GM10266 (cell line): ENCODE measurements around the gene ZNF496.
"Not testable (repeated sequence)": the region's sequence is repeated elsewhere in the genome, so short reads cannot be mapped to it uniquely, and the experiment has no call there.

Source experiments
- DNase-seq: peaks from one replicate; pipeline ENCODE4 v3.0.0; 2012; ENCODE audit errors: extremely low spot score
- CTCF ChIP-seq: IDR thresholded peaks from 2 replicates; pipeline ENCODE4 v1.5.1; 2012; ENCODE audit warnings: mild to moderate bottlenecking, low read depth; ENCODE audit not compliant: control insufficient read depth, insufficient read depth; ENCODE audit errors: missing control alignments

Gene ZNF496

DNA sequence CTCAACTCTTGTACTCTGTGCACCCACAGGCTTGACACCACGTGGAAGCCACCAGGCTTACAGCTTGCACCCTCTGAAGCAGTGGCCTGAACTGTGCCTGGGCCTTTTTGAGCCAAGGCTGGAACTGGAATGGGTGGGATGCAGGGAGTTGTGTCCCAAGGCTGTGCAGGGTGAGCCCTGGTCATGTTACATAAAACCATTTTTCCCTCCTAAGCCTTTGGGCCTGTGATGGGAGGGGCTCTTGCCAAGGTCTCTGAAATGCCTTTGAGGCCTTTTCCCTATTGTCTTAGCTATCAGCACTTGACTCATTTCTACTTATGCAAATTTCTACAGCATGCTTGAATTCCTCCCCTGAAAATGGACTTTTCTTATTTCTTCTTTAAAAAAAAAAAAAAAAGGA is 61.7 kb downstream of the ZNF496 start:
- DNase-seq, result no peak
- TF ChIP-seq CTCF, result no peak

DNA sequence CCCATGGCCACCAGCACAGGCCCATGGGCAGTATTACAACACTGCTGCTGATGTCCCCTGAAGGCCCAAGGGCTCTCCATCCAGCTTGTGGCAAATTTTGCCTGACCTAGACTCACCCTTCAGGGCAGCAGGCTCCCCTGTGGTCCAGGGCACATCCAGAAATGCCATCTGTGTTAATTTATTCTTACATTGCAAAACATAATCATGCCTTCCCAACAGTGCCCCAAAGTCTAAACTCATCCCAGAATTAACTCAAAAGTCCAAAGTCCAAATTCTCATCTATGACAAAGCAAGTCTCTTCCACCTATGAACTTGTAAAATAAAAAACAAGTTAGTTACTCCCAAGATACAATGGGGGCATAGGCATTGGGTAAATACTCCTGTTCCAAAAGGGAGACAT is 62.5 kb downstream of the ZNF496 start:
- no peak for DNase-seq
- no peak for TF ChIP-seq CTCF

DNA sequence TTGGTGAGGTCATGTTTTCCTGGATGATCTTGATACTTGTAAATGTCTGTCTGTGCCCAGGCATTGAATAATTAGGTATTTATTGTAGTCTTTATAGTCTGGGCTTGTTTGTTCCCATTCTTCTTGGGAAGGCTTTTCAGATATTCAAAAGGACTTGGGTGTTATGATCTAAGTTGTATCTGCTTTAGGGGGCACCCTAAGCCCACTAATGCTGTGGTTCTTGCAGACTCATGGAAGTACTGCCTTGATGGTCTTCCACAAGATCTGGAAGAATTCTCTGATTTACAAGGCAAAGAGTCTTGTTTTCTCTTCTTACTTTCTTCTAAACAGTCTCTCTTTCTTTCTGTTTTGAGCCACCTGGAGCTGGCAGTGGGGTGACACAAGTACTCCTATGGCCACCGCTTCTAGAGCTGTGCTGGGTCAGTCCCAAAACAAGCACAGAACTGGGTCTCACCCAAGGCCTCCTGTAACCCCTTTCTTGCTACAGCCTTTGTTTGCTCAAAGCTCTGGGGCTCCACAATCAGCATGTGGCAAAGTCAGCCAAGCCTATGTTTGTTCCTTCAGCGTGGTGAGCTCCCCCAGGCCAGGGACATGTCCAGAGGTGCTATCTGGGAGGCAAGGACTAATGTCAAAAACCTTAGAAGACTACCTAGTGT is 63.1 kb downstream of the ZNF496 start:
- TF ChIP-seq CTCF, result no peak
- DNase-seq, result no peak

GRCh38 chr1:247266053-247266452 is 65.6 kb downstream of the ZNF496 start:
- no peak for TF ChIP-seq CTCF
- no peak for DNase-seq

DNA sequence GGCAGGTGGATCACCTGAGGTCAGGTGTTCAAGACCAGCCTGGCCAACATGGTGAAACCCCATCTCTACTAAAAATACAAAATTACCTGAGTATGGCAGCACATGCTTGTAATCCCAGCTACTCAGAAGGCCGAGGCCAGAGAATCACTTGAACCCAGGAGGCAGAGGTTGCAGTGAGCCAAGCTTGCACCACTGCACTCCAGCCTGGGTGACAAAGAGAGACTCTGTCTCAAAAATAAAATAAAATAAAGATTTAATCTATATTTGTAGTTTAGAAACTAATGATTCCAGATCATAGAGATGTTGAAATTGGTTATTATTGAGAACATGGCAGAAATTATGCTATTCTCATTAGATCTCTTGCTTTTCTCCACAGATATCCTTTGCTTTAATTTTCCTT is 75.9 kb downstream of the ZNF496 start, which contains the start of gene VN1R5:
Gene VN1R5, plus strand, starts transcription at position 301 of the 400 bp plus-strand sequence.
- not testable (repeated sequence) for DNase-seq

DNA sequence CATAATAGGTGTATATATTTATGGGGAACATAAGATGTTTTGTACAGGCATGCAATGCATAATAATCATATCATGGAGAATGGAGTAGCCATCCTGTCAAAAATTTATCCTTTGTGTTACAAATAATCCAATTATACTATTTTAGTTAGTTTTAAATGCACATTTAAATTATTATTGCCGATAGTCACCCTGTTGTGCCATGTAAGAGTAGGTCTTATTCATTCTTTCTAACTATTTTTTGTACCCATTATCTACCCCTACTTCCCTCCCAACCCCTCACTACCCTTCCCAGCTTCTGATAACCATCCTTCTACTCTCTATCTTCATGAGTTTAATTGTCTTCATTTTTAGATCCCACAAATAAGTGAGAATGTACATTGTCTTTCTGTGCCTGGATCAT is 84.1 kb downstream of the ZNF496 start:
- no peak for TF ChIP-seq CTCF
- DNase-seq, result no peak
